H1 (cell line): ENCODE results near the gene USP43.

Experiments
- CHD2 ChIP-seq: IDR thresholded peaks from 2 replicates; pipeline ENCODE4 v1.6.1; 2012; ENCODE audit warnings: low read length, improper control_type of control experiment
- EZH2 ChIP-seq: fragments of 200-600 bp; sonication (generic); IDR thresholded peaks from 2 replicates; pipeline ENCODE4 v1.7.1; 2012; ENCODE audit warnings: low read depth, mild to moderate bottlenecking, moderate library complexity, low read length, inconsistent platforms; ENCODE audit not compliant: severe bottlenecking
- GABPA ChIP-seq: IDR thresholded peaks from 2 replicates; pipeline ENCODE4 v1.6.1; 2011; ENCODE audit warnings: mild to moderate bottlenecking, low read length, moderate library complexity, borderline replicate concordance; ENCODE audit not compliant: insufficient read depth
- HDAC2 ChIP-seq, 2 experiments: fragments of 300-600 bp in 1 of 2; sonication (generic) in 1 of 2; IDR thresholded peaks; 2 replicates each; pipeline ENCODE4 v1.6.1; 2011 to 2012; ENCODE audit warnings: low read depth in 2 of 2, low read length in 2 of 2, mild to moderate bottlenecking in 2 of 2, moderate library complexity in 2 of 2, borderline replicate concordance in 1 of 2, inconsistent platforms in 1 of 2
- SUZ12 ChIP-seq: fragments of 200-600 bp; sonication (generic); IDR thresholded peaks from 2 replicates; pipeline ENCODE4 v1.6.1; 2012; ENCODE audit warnings: mild to moderate bottlenecking, inconsistent platforms, low read length, moderate library complexity, mixed read lengths
- TBP ChIP-seq: IDR thresholded peaks from 2 replicates; pipeline ENCODE4 v1.6.1; 2011; ENCODE audit warnings: low read depth, low read length, improper control_type of control experiment
- TEAD4 ChIP-seq: IDR thresholded peaks from 2 replicates; pipeline ENCODE4 v1.6.1; 2012; ENCODE audit warnings: low read depth, low read length, inconsistent platforms, mixed read lengths
- TF ChIP-seq, protein P1 (sequence below), 3 experiments: IDR thresholded peaks; 1 replicate in 2 of 3; 2 replicates in 1 of 3; pipeline versions ENCODE4 v1.5.1 to v1.6.1; 2011; ENCODE audit warnings: low read length in 3 of 3, mild to moderate bottlenecking in 3 of 3, inconsistent platforms in 2 of 3, low read depth in 1 of 3, moderate library complexity in 1 of 3; ENCODE audit not compliant: insufficient read depth in 1 of 3; ENCODE audit errors: control extremely low read depth in 1 of 3

DNA sequence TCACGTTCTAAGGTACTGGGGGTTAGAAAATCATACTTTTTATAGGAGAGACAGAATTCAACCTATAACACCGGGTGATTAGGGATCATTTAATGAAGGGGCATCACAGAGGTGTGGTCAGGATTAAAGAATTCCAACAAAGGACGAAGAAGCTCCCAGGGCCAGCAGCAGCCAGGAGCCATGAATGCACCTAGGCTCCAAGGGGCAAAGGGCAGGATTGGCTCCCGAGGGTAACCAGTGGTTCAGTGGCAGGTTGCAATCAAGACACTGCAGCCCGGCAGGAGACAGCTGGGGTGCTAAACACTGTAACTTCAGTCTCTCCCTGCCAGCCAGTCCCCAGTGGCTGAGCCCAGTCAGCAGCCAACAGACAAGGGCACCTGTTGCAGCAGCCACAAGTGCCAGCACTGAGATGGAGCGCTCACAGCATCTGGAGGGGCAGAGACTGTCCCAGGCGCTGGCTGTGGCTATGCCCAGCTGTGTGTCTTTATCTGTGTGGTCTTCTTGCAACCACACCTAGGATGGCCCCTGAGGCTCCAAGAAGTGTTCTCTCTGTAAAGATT lies 122.2 kb downstream of the USP43 start:
- no peak for TF ChIP-seq TEAD4
- no peak for TF ChIP-seq HDAC2 (IDR thresholded peaks at IDR 0.05; ENCODE audit: borderline replicate concordance in 1 of 2, low read depth in 2 of 2, low read length in 2 of 2)
- TF ChIP-seq TBP: no peak
- no peak for TF ChIP-seq CHD2
- TF ChIP-seq EZH2: no peak
- no peak for TF ChIP-seq SUZ12
- TF ChIP-seq, protein P1, sequence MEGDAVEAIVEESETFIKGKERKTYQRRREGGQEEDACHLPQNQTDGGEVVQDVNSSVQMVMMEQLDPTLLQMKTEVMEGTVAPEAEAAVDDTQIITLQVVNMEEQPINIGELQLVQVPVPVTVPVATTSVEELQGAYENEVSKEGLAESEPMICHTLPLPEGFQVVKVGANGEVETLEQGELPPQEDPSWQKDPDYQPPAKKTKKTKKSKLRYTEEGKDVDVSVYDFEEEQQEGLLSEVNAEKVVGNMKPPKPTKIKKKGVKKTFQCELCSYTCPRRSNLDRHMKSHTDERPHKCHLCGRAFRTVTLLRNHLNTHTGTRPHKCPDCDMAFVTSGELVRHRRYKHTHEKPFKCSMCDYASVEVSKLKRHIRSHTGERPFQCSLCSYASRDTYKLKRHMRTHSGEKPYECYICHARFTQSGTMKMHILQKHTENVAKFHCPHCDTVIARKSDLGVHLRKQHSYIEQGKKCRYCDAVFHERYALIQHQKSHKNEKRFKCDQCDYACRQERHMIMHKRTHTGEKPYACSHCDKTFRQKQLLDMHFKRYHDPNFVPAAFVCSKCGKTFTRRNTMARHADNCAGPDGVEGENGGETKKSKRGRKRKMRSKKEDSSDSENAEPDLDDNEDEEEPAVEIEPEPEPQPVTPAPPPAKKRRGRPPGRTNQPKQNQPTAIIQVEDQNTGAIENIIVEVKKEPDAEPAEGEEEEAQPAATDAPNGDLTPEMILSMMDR (IDR thresholded peaks at IDR 0.05; ENCODE audit: control extremely low read depth in 1 of 3, insufficient read depth in 1 of 3, low read depth in 1 of 3, low read length in 3 of 3): no peak
- no peak for TF ChIP-seq GABPA
